ACHN (cell line): Measurements from ENCODE around the gene MYO18A.
A peak's percentile ranks its signal among the peaks of the same experiment; 100 is the strongest.

Experiments used
- DNase-seq: peaks from one replicate; pipeline ENCODE4 v3.0.0-alpha.2; 2015
- in situ Hi-C: cut with HindIII; loops from 2 replicates; pipeline ENCODE4 v1.10.0; 2017; ENCODE audit warnings: low sequenced_read_pairs, low pct_ligation_motif_present, low pct_unique_long_range_greater_than_20kb

Gene MYO18A

DNA sequence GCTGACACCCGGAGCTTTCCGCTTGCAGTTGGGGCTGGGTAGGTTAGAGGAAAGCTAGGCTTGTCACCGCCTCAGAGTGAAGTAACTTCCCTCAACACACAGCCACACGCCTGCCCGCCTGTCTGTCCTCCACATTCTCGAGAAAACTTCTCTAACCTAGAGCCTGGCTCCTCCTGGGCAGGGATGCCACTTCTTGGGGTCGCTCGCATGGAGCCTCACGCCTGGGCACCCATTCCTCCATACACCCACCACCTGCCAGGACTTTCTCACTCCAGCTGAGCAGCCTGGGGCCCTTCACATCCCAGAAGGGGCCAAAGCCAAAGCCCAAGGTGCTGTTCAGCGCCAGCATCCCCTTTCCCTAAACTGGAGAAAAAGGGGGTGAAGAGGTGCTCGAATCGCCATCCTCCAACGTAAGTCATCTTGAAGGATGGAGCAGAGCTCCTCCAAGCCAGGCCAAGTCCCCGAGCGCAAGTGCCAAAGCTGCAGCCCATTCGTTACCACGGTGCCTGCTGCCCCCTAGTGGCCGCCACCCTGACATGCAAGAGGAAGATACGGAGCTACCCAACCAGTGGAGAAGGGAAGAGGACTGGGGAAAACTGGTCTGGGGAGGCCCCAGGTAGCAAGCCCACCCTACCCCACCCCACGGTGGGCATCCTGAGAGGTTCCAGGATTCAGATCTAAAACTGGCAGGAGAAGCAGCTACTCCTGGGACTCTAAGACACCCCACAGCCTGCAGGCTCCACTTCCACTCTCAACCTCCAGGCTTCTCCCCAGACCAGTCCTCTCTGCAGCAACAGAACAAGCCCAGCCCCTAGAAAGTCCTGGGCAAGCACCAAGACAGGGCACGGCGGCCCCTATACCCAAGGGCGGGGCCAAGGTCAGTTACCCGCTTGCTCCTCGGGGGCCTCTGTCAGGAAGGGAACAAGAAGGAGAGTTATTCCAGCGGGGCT, 63.1 kb downstream of the MYO18A start:
- peak; percentile 69 for DNase-seq
- in situ Hi-C loops: no loop called here

DNA sequence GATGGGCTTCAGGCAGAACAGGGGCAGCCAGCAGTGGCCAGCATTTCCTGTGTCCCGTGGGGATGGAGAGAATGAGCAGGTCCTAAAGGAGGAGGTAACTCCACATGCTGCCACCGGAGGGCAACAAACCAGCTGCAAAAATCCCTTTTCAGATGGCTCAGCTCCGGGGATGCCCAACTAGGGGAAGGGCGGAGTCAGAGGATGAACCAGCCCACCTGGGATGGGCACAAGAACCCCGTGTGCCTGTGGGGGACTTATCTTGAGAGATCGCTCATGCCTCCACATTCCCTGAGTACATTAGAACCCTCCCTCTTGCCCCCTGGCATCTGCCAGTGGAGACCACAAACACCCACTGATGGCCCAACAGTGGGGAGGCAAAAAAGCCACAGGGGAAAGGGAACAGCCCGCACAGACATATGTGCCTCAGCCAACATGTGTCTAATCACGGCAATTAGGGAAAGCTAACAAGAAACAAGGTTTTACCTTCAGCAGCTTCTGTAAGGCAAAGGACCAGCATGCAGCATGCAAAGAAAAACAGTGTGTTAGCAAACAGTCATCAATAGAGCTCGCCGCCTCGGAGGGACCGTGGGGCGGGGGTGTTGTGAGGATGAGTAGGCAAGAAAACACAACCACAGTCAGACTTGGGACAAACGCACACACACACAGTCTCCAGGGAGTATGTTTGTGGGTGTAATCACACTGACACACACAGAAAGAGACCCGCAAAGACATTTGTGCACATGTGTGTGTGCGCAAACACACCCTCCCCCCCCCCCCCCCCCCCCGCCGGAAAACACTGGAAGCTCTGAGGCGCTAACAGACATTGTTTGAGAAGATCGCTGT, 64.0 kb downstream of the MYO18A start:
- in situ Hi-C loops: no loop called here
- DNase-seq: peak; percentile 74

DNA sequence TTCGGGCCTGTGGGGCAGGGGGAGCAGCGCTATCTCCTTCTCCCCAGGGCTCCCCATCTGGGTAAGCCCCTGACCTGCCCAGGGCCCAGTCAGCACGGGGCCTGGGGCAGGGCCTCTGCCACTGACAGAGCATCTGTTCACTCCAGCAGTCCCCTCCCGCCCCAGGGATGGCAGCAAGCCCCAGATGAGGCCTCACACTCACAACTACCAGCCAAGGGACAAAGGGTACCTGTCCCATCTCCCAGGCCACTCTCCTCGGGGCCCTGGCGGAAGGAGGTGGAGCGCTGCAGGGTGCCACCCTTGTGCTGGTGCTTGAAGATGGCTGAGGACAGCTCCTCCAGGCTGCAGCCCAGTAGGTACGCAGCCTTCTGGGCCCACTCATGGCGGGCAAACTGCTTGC, 64.8 kb downstream of the MYO18A start:
- no peak for DNase-seq
- in situ Hi-C loops: no loop called here

DNA sequence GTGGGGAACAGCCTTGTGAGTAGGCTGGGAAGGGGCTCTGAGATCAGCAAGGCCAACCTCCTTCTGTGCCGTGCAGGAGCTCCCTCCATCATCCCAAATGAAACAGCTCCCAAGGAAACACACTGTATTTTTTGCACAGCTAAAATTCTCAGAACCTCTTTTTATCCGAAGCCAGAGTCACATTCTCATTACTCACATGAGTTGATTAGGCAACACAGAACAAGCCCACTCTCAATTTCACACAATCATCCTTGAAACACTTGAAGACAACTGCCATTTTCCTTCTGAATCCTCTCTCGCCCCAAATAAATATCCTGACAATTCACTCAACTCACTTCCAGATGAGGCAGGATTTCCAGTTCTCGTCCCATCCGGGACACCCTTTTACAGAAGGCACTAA, 66.1 kb downstream of the MYO18A start:
- DNase-seq: no peak
- in situ Hi-C loops: no loop called here

DNA sequence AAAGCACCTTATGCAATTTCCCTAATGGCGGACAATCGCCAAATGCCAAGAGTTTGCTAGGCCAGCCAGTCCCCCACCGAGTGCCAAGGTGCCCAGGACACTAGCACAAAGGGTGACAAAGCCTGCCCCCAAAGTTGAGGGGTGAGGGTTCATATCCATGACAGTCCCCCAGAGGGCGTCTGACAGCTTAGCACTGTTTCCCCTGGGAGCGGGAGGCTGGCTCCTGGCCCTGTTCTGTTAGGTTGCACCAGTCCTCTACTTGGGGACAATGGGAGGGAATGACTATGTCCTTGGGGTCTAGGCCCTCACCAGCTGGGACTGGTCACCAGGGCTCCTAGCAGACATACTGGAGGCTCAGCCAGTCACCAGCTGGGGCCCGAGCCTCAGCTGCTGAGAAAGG, 66.9 kb downstream of the MYO18A start:
- in situ Hi-C loops: no loop called here
- no peak for DNase-seq

DNA sequence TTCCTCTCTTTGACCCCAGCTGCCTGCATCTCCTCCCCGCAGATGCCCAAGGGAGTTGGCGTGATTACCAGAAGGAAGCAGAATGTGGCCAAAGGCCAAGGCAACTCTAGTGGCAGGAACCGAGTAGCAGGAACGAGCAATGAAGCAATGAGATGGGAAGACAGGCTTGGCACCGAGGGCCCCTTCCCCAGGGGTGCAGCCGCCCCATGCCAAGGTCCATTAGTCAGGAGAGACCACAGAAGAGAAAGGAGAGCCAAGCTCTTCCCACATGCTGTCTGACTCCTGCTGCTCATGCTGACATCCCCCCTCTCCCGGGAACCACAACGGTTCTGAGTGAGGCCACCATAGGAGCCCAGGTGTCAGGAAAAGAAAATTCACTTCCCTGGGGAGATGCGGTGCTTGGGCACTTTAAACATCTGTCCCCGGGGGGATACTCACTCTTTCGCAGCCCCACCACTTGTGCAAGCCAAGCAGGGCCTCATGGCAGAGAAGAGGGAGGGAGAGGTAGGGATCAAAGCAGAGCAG, 67.4 kb downstream of the MYO18A start:
- in situ Hi-C loops: no loop called here
- peak; percentile 90 for DNase-seq

DNA sequence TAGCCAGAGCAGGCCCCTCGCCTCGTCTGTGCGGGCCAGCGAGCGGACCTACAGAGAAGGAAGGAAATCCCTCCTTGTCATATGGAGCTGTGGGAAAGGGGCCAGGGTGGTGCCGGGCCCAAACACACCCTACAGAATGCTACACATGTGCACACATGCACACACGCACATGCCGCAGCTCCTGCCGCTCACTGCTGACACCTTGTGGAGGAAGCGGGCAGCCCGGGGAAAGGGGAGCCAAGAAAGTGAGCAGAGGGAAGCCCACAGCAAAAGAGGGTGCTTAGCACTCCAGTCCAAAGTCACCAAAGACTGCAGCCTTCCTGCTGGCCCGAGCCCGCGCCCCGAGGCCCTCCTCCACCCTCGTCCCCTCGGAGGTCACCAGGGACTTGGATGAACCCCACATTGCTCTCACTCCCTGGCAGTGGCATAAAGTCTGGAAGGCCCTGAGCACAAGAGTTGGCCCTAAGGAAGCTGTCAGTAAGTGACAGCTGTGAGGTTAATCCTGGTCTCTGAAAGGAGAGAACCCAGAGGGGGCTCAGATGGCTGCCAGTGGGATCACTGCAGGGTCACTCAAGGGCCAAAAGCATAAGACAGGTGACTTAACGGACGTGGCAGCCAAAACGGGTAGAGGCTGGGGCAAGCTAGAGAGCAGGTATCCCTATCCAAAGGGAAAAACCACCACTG, 68.2 kb downstream of the MYO18A start:
- DNase-seq: peak; percentile 65

DNA sequence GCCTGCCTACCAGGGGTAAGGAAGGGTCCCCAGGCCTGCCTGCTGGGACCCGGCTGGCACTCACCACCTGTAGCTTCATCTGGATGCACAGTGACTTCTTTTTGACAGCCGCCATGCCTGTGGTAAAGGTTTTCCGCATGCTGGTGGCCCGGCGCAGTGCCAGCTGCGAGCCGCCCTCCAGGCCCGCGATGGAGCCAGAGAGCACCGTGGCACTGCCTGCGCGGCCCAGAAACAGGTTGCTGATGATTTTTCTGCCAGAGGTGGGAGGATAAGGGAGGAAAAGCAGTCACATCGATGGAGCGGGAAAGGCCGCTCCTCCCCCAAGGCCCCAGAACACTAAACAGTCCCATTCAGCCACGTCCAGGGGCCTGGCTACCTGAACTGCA, 69.8 kb downstream of the MYO18A start:
- in situ Hi-C loops: no loop called here
- DNase-seq: no peak

More for the DNA sequence above, 68.2 kb downstream of the MYO18A start:
- in situ Hi-C loops: no loop called here

DNA sequence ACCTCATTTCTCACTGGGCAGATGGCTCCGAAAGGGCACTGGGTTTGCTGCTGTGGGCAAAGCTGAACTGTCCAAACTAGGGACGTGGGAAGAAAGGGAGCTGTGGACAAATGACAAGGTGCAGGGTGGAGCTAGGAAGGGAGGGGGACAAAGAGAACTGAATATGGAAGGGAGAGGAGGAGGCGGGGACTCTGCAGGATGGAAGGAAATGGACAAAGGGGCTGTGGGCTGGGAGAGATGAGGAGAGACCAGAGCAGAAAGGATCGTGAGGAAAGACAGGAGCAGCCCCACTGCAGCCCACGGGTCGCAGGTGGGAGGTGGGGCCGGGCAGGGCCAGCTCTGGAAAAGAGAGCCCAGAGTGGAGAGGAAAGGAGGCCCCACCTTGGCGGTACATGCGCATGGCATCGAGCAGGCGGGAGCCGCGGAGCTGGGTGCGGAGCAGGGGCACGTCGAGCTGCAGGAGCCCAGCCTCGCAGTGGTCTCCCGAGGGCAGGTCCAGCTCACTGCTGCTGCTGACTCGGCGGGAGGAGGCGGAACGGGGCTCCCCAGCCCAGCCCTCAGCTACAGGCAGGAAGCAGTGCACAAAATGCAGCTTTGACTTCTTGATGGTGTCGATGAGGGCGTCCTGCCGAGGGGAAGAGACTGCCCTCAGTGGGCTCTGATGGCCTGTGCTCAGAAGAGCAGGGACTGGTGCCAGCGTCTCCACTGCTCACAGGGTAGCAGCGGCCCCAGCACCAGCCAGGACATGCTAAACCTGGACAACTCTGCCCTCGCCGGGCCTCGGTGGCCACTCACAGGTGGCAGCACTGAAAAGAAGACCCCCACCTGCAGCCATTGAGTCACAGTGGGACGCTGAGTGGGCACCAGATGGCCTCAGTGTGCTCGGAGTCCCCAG, 70.5 kb downstream of the MYO18A start:
- no peak for DNase-seq
- in situ Hi-C loops: no loop called here

DNA sequence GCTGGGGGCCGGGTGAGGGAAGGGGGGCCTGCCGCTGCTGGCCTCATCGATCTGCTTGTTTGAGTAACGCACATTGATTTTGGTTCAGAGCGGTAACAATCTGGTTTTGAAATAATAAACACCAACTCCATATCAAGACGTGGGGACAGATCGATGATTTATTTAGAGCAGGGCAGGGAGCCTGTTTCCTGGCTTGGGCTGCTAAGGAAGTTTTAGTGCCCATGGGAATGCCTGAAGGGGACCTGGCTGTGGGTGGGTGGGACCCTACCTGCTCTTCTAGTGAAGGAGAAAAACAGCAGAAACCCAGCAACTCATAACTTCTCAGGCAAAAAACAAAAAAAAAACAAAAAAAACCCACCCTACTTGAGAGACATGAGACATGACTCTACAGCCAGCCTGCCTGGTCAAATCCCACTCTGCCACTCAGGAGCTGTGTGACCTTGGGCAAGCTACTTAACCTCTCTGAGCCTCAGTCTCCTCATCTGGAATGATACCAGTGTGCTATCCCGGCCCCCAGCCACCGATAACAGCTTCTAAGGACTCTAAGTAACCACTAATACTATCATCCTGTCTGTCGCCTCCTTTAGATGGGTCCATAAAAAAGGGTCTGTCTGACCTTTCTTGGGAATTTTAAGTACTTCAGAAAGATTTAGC, 71.2 kb downstream of the MYO18A start:
- DNase-seq: no peak
- in situ Hi-C loops: no loop called here

DNA sequence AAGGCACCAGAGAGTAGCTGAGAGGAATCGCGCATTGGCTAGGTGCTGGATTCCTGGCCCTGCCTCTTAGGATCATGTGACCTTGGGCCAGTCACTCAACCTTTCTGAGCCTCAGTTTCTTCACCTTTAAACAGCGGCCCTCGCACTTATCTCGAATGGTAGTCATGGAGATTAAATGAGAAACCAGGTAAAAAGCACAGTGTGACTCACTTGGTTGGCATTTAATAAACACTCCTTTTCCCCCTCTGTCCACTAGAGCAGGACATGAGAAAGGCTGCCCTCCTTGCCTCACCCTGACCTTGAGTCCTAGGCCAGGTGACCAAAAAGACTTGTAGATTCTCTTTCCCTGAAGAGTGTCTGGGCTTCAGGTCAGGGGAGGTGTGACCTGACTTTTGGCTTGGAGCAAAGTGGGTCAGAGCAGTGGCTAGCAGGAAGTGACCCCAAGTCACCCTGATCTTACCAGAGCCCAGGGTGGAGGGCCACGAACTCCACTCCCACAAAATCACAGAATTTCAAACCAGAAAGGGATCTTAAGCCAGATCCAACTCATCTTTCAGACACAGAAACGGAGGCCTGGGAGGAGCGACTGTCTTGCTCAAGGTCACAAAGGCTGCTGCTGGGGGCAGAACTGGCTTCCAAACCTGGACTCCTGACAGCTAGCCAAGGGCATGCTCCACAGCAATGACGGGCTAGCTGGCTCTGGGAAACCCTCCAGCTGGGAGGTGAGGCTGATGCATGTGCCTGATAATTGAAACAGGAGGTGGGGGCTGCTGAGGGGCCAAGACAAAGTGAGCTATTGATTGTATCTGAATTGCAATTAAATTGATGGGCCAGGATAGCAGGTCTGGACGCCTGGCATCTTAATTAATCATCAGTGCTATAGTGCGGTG, 72.0 kb downstream of the MYO18A start:
- in situ Hi-C loops: no loop called here
- peak; percentile 45 for DNase-seq

DNA sequence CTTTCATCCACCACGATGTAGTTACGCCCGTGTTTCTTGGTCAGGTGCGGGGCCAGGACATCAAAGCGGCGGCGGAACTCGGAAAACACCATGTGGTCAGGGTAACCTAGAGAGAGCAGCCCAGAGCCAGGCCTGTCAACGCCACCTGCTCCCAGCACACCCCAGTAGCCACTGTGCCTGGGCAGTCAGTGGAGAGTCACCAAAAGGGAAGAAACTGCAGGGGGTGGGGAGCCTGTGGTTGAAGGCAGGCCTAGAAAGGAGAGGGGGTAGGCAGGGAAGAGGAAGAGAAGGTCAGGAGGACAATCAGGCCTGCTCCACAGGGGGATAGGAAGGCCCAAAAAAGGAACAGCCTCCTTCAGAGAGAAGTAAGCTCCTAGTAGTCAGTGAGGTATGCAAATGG, 73.1 kb downstream of the MYO18A start:
- in situ Hi-C loops: no loop called here
- no peak for DNase-seq

DNA sequence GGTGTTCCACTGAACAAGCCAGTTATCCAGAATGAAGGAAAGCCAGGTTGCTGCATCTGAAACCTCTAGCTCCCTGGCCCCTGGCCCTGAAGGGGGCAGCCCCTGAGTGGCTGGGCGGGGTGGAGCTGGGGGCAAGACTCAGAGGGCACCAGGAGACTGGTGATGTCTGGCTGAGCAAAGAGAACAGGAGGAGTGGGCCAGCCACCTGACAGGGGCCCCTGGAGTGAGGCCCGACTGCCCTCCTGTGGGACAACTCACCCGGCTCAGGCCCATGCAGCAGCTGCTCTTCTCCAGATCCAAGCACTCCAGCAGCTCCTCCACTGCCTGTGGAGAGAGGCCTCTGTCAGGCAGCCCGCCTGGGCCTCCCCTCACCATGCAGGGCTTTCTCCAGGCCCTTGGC, 76.9 kb downstream of the MYO18A start:
- in situ Hi-C loops: no loop called here
- DNase-seq: no peak

DNA sequence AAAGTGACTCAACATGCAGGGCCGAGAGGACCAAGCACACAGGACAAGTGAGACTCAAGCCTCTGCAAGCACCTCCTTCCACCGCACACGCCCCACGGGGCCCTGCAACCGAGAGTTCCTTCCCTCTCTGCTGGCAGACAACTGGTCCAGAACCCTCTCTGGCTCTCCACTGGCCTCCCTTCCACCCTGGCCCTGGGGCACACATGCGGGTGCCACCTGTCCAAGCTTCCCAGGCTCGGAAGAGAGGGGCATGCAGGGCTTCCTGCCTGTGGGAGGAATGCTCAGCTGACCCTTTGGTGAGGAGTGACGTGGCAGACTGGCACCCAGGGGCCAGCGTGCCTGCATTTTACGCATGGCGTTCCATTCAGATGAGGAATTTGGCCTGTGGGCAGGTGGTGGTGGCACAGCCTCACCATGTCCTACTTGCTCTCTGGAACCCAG, 77.4 kb downstream of the MYO18A start:
- no peak for DNase-seq
- in situ Hi-C loops: no loop called here

DNA sequence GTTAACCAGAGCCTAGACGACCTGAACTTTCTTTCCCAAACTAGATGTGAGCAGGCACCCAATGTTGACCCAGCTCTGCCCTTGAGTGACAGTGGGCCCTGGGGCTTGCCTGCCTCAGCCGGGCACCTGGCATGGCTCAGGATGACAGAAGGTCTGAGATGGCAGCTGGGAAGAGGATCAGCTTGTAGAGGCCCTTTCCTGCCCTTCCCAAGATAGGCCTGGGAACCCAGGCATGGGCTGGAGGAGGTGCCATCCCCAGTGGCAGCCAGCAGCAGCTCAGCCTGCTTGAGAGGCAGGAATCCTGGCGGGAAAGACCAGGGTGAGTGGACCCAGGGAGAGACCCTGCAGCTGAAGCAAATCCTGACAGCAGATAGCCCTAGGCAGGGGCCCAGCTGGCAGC, 78.2 kb downstream of the MYO18A start:
- in situ Hi-C loops: no loop called here
- DNase-seq: no peak

DNA sequence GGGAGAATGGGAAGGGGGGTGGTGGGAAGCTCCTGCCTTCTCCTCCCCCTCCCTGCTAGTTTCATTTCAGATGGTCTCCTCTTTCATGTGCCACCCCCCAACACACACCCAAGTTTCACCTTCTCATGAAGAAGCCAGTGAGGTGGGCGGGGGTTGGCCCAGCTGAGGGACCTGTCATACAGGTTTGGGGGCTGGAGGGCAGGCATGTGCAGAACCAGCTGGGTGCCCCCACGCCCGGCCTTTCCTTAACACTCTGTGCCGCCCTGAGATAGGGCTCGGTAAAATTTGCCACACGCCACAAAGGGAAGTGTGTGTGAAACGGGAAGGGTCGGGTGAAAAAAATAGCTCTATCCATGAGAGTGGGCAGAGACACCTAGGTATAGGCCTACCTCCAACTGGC, 79.9 kb downstream of the MYO18A start:
- no peak for DNase-seq
- in situ Hi-C loops: no loop called here

DNA sequence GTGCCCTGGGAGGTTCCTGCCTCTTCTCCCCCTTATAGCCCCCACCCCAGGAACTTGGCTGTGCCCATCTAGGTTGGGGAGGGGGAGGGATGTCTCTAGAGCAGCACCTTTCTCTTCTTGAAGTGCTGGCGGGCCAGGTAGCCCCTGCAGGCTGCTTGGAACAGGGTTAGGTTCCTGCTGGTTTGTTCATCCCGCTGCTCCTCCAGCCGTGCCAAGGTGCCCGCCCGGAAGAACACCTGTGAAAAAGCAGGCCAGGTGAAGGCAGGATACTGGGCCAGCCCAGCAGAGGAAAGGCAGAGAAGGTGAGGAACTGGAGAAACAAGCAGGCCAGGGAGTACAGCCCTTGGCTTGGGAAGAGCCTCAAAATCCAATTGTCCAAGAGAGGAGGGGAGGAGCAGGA, 80.7 kb downstream of the MYO18A start:
- in situ Hi-C loops: no loop called here
- no peak for DNase-seq
